ENCODE results near the gene THEM4. TPM values are rescaled to one million over a fixed set of nuclear protein-coding genes. Genes with fewer than 3 reads are reported as not detected.

THEM4 gene
- total RNA-seq, 1 experiment from 2014 or later: 39.7 TPM

- DNase-seq (ENCODE audit: extremely low read depth, low read depth): peak; percentile 68
Observed at GRCh38 chr1:151839457-151840403, 69.6 kb downstream of the THEM4 start, which contains the start of gene C2CD4D. Gene C2CD4D, minus strand, starts transcription at chr1:151839820. Its CDS starts 831 bp downstream, at chr1:151838989.

- DNase-seq (ENCODE audit: extremely low read depth, low read depth): no peak
Observed at GRCh38 chr1:151839082-151839412, 70.3 kb downstream of the THEM4 start.

- no peak for DNase-seq (ENCODE audit: extremely low read depth, low read depth)
Observed at GRCh38 chr1:151838222-151839081, 70.9 kb downstream of the THEM4 start.

GRCh38 chr1:151837884-151838221 is 71.5 kb downstream of the THEM4 start:
- DNase-seq (ENCODE audit: extremely low read depth, low read depth): no peak

- no peak for DNase-seq (ENCODE audit: extremely low read depth, low read depth)
Observed at GRCh38 chr1:151837197-151837596, 72.1 kb downstream of the THEM4 start.

- no peak for DNase-seq (ENCODE audit: extremely low read depth, low read depth)
Observed at GRCh38 chr1:151835596-151835995, 73.7 kb downstream of the THEM4 start.

GRCh38 chr1:151834239-151834638 is 75.1 kb downstream of the THEM4 start:
- DNase-seq (ENCODE audit: extremely low read depth, low read depth): no peak

GRCh38 chr1:151833172-151833900 is 76.0 kb downstream of the THEM4 start:
- no peak for DNase-seq (ENCODE audit: extremely low read depth, low read depth)

- no peak for DNase-seq (ENCODE audit: extremely low read depth, low read depth)
Observed at GRCh38 chr1:151832318-151832980, 76.9 kb downstream of the THEM4 start.

GRCh38 chr1:151831605-151832004 is 77.7 kb downstream of the THEM4 start, which contains the start of gene RORC:
Gene RORC, minus strand, starts transcription at chr1:151831802. Its CDS starts 38 bp downstream, at chr1:151831764.
- no peak for DNase-seq (ENCODE audit: extremely low read depth, low read depth)

- DNase-seq (ENCODE audit: extremely low read depth, low read depth): no peak
Observed at GRCh38 chr1:151831256-151831591, 78.1 kb downstream of the THEM4 start.

- no peak for DNase-seq (ENCODE audit: extremely low read depth, low read depth)
Observed at GRCh38 chr1:151830055-151830454, 79.3 kb downstream of the THEM4 start.

- DNase-seq (ENCODE audit: extremely low read depth, low read depth): no peak
Observed at GRCh38 chr1:151829352-151830046, 79.8 kb downstream of the THEM4 start.

- no peak for DNase-seq (ENCODE audit: extremely low read depth, low read depth)
Observed at GRCh38 chr1:151828921-151829320, 80.4 kb downstream of the THEM4 start.

GRCh38 chr1:151827853-151828252 is 81.5 kb downstream of the THEM4 start:
- no peak for DNase-seq (ENCODE audit: extremely low read depth, low read depth)

- no peak for DNase-seq (ENCODE audit: extremely low read depth, low read depth)
Observed at GRCh38 chr1:151825751-151826660, 83.3 kb downstream of the THEM4 start.

GRCh38 chr1:151825204-151825603 is 84.1 kb downstream of the THEM4 start:
- no peak for DNase-seq (ENCODE audit: extremely low read depth, low read depth)

All from NCI-H460 (cell line).